ENCODE data around the gene TMEM9B. TPM values are rescaled to one million over a fixed set of nuclear protein-coding genes. Genes with fewer than 3 reads are reported as not detected.
A peak's percentile ranks its signal among the peaks of the same experiment; 100 is the strongest.

The TMEM9B gene
- total RNA-seq, 1 donor from 2014 or later: 26.8 TPM

- Histone ChIP-seq H3K4me3 (no peak overlapping the region), H3K4me1 (no peaks in the 10 kb centered on the region), H3K27ac (no peak overlapping the region), H3K36me3 (no peaks in the 10 kb centered on the region), H3K27me3 (no peaks in the 10 kb centered on the region), H3K9me3 (no peaks in the 10 kb centered on the region)
- TF ChIP-seq POLR2A (IDR thresholded peaks at IDR 0.05): no peak
- no peak for TF ChIP-seq CTCF (IDR thresholded peaks at IDR 0.05)
- TF ChIP-seq POLR2AphosphoS5 (IDR thresholded peaks at IDR 0.05; ENCODE audit: insufficient read depth in 1 of 2, low read depth in 1 of 2): no peak
- no peak for DNase-seq (ENCODE audit: extremely low spot score in 2 of 2)
- intact Hi-C loops (cut with DNase I): no loop called here
Observed at GRCh38 chr11:8934742-8935488, 29.3 kb downstream of the TMEM9B start.

DNA sequence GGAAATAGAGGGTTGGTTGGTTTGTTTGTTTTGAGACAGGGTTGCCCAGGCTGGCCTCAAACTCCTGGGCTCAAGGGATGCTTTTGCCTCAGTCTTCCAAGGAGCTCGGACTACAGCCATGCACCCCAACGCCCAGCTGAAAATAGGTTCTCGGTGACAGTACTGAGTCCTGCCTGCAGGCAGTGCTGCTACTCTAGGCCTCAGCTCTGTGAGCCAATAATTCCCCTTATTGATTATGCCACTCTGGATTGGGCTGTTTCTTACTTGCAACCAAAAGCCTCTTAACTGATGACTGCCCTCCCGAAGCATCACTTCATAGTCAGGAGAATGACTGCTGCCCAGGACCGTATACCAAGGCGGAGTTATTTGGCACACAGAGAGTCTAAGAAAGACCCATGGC, 30.3 kb downstream of the TMEM9B start:
- H3K4me1 ChIP-seq: no peaks in the 10 kb centered on the region

GRCh38 chr11:8932564-8933180, 31.6 kb downstream of the TMEM9B start, which contains the start of gene C11orf16:
Gene C11orf16 (minus strand): TSS chr11:8932947. CDS start chr11:8932308, 639 bp downstream.
- Histone ChIP-seq H3K27me3 (no peaks in the 10 kb centered on the region), H3K27ac (no peak within 1 kb of the TSS), H3K9me3 (no peaks in the 10 kb centered on the region), H3K4me3 (no peak within 1 kb of the TSS), H3K36me3 (no peaks in the 10 kb centered on the region), H3K4me1 (no peaks in the 10 kb centered on the region)
- no peak for DNase-seq (ENCODE audit: extremely low spot score in 2 of 2)
- TF ChIP-seq POLR2AphosphoS5 (IDR thresholded peaks at IDR 0.05; ENCODE audit: insufficient read depth in 1 of 2, low read depth in 1 of 2) (no peak), POLR2A (IDR thresholded peaks at IDR 0.05) (no peak), CTCF (IDR thresholded peaks at IDR 0.05) (no peak)
- intact Hi-C loops (cut with DNase I): no loop called here

More for the DNA sequence above, 30.3 kb downstream of the TMEM9B start:
- DNase-seq (ENCODE audit: extremely low spot score in 2 of 2): no peak
- Histone ChIP-seq H3K9me3 (no peaks in the 10 kb centered on the region), H3K36me3 (no peaks in the 10 kb centered on the region), H3K27me3 (no peaks in the 10 kb centered on the region), H3K27ac (no peak overlapping the region), H3K4me3 (no peak overlapping the region)
- no peak for TF ChIP-seq POLR2A (IDR thresholded peaks at IDR 0.05)
- intact Hi-C loops (cut with DNase I): no loop called here

DNA sequence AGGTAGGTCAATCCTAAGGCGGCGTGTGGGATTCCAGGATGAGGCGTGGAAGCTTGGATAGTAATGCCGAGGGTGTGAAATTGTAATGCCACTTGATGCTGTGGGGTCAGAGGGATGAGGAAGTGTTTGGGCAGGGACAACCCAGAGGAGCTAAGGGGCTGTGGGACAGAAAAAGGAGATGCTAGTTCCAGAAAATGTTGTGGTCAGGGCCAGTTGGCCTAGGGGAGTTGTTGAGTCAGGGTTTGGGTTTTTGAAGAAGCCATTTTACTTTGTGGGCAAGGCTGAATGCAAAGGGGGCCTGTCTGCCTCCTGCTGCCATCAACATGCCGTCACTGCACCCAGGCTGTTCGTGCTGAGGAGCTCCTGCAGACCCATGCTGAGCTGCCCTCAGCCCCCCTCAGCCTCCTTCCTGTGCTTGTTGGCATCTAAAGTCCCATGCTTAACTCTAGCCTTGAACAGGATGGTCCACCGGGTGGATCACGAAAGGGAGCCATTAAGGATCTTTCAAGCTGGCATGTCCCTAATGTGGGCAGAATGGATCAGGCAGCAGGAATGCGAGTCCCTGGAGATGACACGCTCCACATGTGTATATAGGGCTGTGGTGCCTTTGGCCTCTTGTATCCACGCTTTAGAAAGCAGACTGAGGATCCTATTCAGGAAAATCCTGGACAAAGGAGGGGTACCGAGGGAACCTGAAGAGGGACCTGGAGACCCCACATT, 33.6 kb downstream of the TMEM9B start:
- Histone ChIP-seq H3K4me1 (no peaks in the 10 kb centered on the region), H3K36me3 (no peaks in the 10 kb centered on the region), H3K9me3 (no peaks in the 10 kb centered on the region), H3K27ac (no peak overlapping the region), H3K27me3 (no peaks in the 10 kb centered on the region), H3K4me3 (no peak overlapping the region)
- TF ChIP-seq POLR2AphosphoS5 (IDR thresholded peaks at IDR 0.05; ENCODE audit: insufficient read depth in 1 of 2, low read depth in 1 of 2) (no peak), POLR2A (IDR thresholded peaks at IDR 0.05) (no peak), CTCF (IDR thresholded peaks at IDR 0.05) (no peak)
- no peak for DNase-seq (ENCODE audit: extremely low spot score in 2 of 2)
- intact Hi-C loops (cut with DNase I): no loop called here

GRCh38 chr11:8928981-8929615, 35.1 kb downstream of the TMEM9B start:
- H3K4me3 ChIP-seq: no peak overlapping the region
- peak in 1 of 2 donors; percentile 79 for DNase-seq (ENCODE audit: extremely low spot score in 2 of 2)
- TF ChIP-seq POLR2AphosphoS5 (IDR thresholded peaks at IDR 0.05; ENCODE audit: insufficient read depth in 1 of 2, low read depth in 1 of 2): no peak
- no peak for TF ChIP-seq POLR2A (IDR thresholded peaks at IDR 0.05)
- TF ChIP-seq CTCF (IDR thresholded peaks at IDR 0.05): no peak
- H3K9me3 ChIP-seq: no peaks in the 10 kb centered on the region
- no peak overlapping the region for H3K27ac ChIP-seq
- H3K27me3 ChIP-seq: no peaks in the 10 kb centered on the region
- no peaks in the 10 kb centered on the region for H3K4me1 ChIP-seq
- intact Hi-C loops (cut with DNase I): no loop called here
- H3K36me3 ChIP-seq: no peaks in the 10 kb centered on the region
